Spleen (tissue), 7 donors: Measurements from ENCODE around the gene CFAP54.

Experiments used
- POLR2AphosphoS5 ChIP-seq, 3 donors: sonication (generic); formaldehyde crosslinking; IDR thresholded peaks; one replicate each; pipeline ENCODE4 v1.5.1; 2017; ENCODE audit warnings: antibody characterized with exemption in 3 of 3
- TF ChIP-seq, protein P1 (sequence below), 11 experiments: fragments of 200-600 bp in 7 of 11; fragments of 450-650 bp in 4 of 11; sonication (generic) in 4 of 11; IDR thresholded peaks in 8 of 11; conservative IDR thresholded peaks in 3 of 11; 1 replicate in 7 of 11; 2 replicates in 4 of 11; pipeline versions ENCODE4 v1.4.0 to v1.8.0; 2016 to 2021; ENCODE audit warnings: antibody characterized with exemption in 11 of 11, inconsistent platforms in 4 of 11, mild to moderate bottlenecking in 1 of 11
- donor health status: DM: no; HTN: no; CAD: no; lungs with moderate emphysema.
- donor health status: DM: no; HTN: no; CAD: no.
- donor health status: DM: no; HTN: no; CAD: no.

DNA sequence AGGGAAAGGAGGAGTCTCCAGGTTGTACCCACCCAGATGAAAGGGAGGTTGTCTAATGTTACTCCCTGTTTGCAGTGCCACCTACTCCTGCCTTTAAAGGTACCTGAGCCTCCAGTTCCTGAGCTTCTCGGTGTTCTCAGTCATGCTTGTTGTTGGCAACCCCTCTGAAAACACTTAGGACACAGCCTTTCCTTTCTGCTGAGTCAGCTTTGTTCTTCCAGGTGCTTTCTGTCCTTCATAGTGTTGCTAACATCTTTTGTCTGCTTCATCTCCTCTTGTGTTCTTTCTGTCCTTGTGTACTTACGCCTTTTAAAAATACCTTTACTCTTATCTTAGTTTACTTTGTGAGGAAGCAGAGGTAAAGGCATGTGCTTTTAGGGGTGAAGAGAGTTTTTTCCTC is 320.7 kb downstream of the CFAP54 start:
- TF ChIP-seq, protein P1, sequence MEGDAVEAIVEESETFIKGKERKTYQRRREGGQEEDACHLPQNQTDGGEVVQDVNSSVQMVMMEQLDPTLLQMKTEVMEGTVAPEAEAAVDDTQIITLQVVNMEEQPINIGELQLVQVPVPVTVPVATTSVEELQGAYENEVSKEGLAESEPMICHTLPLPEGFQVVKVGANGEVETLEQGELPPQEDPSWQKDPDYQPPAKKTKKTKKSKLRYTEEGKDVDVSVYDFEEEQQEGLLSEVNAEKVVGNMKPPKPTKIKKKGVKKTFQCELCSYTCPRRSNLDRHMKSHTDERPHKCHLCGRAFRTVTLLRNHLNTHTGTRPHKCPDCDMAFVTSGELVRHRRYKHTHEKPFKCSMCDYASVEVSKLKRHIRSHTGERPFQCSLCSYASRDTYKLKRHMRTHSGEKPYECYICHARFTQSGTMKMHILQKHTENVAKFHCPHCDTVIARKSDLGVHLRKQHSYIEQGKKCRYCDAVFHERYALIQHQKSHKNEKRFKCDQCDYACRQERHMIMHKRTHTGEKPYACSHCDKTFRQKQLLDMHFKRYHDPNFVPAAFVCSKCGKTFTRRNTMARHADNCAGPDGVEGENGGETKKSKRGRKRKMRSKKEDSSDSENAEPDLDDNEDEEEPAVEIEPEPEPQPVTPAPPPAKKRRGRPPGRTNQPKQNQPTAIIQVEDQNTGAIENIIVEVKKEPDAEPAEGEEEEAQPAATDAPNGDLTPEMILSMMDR (IDR thresholded peaks at IDR 0.05 in 8 of 11, conservative IDR thresholded peaks at IDR 0.05 in 3 of 11): no peak
- TF ChIP-seq POLR2AphosphoS5 (IDR thresholded peaks at IDR 0.05): no peak
